Activated naive CD4-positive, alpha-beta T cell treated with anti-CD3 and anti-CD28 coated beads for 36 hours (primary cell): Measurements from ENCODE around the gene COX8A. TPM values are rescaled to one million over a fixed set of nuclear protein-coding genes. Genes with fewer than 3 reads are reported as not detected.

Experiments
- CTCF ChIA-PET: fragments of 350-600 bp; sonication (Branson Sonifier 250); formaldehyde crosslinking; loops from one replicate; lab custom pipeline; 2021; ENCODE audit warnings: antibody characterized with exemption; lab: Charles Lee
- DNase-seq: peaks from one replicate; pipeline ENCODE4 v3.0.0-alpha.2; 2020
- H3K27ac Mint-ChIP-seq: one replicate; pipeline ENCODE4 v1.8.0; 2021; ENCODE audit warnings: mild to moderate bottlenecking, mixed read lengths
- H3K27me3 Mint-ChIP-seq: one replicate; pipeline ENCODE4 v1.8.0; 2021; ENCODE audit warnings: low read depth, mixed read lengths
- H3K36me3 Mint-ChIP-seq: one replicate; pipeline ENCODE4 v1.8.0; 2021; ENCODE audit warnings: low read depth, mixed read lengths
- H3K4me1 Mint-ChIP-seq: one replicate; pipeline ENCODE4 v1.8.0; 2021; ENCODE audit warnings: low read depth, mixed read lengths
- H3K4me3 Mint-ChIP-seq: one replicate; pipeline ENCODE4 v1.8.0; 2021; ENCODE audit warnings: mild to moderate bottlenecking, moderate library complexity, mixed read lengths
- H3K9me3 Mint-ChIP-seq: one replicate; pipeline ENCODE4 v1.8.0; 2021; ENCODE audit warnings: mixed read lengths
- intact Hi-C: fragments of 100-400 bp; cut with micrococcal nuclease; formaldehyde crosslinking; loops from one replicate; pipeline ENCODE4 v1.15.1; 2023
- total RNA-seq, 2 experiments: library from RNA; stranded (reverse); gene quantifications; one replicate each; pipeline ENCODE4 v1.2.3, GENCODE V29; 2021

COX8A gene
- total RNA-seq, 2 experiments from 2014 or later: 669 to 675 TPM

GRCh38 chr11:64007629-64008282, 33.3 kb downstream of the COX8A start:
- CTCF ChIA-PET: no interaction called here
- Mint-ChIP-seq H3K27ac (no peak overlapping the region), H3K36me3 (peaks cover 4% of the 10 kb centered on the region), H3K27me3 (peaks cover 30% of the 10 kb centered on the region), H3K4me3 (no peak overlapping the region), H3K9me3 (peaks cover 9% of the 10 kb centered on the region), H3K4me1 (peaks cover 13% of the 10 kb centered on the region)
- no peak for DNase-seq
- intact Hi-C loops: no loop called here

GRCh38 chr11:64008283-64008913, 34.0 kb downstream of the COX8A start:
- H3K27ac Mint-ChIP-seq: no peak overlapping the region
- intact Hi-C loops: no loop called here
- DNase-seq: no peak
- peaks cover 9% of the 10 kb centered on the region for H3K9me3 Mint-ChIP-seq
- no peak overlapping the region for H3K4me3 Mint-ChIP-seq
- H3K4me1 Mint-ChIP-seq: peaks cover 13% of the 10 kb centered on the region
- peaks cover 30% of the 10 kb centered on the region for H3K27me3 Mint-ChIP-seq
- H3K36me3 Mint-ChIP-seq: peaks cover 4% of the 10 kb centered on the region
- CTCF ChIA-PET: interaction anchor here (0.8 kb wide), 1 partner anchor 8 kb away, joined by 3 read pairs; no protein-coding TSS in a partner anchor

- peaks cover 13% of the 10 kb centered on the region for H3K4me1 Mint-ChIP-seq
These were observed 34.7 kb downstream of the COX8A start for GRCh38 chr11:64008914-64009633.

GRCh38 chr11:64009710-64010109, 35.3 kb downstream of the COX8A start:
- Mint-ChIP-seq H3K27me3 (peaks cover 29% of the 10 kb centered on the region), H3K36me3 (peaks cover 4% of the 10 kb centered on the region), H3K9me3 (peaks cover 9% of the 10 kb centered on the region), H3K4me3 (no peak overlapping the region), H3K4me1 (peaks cover 13% of the 10 kb centered on the region), H3K27ac (no peak overlapping the region)
- DNase-seq: no peak
- CTCF ChIA-PET: no interaction called here
- intact Hi-C loops: no loop called here

More at GRCh38 chr11:64008914-64009633, 34.7 kb downstream of the COX8A start:
- H3K27ac Mint-ChIP-seq: no peak overlapping the region
- no peak for DNase-seq
- intact Hi-C loops: no loop called here
- H3K9me3 Mint-ChIP-seq: peaks cover 9% of the 10 kb centered on the region
- H3K4me3 Mint-ChIP-seq: no peak overlapping the region
- H3K36me3 Mint-ChIP-seq: peaks cover 4% of the 10 kb centered on the region
- CTCF ChIA-PET: interaction anchor here (0.8 kb wide), 1 partner anchor 9 kb away, joined by 3 read pairs; no protein-coding TSS in a partner anchor
- peaks cover 30% of the 10 kb centered on the region for H3K27me3 Mint-ChIP-seq

GRCh38 chr11:64010783-64011182, 36.4 kb downstream of the COX8A start:
- CTCF ChIA-PET: no interaction called here
- H3K4me1 Mint-ChIP-seq: peaks cover 13% of the 10 kb centered on the region
- peaks cover 27% of the 10 kb centered on the region for H3K27me3 Mint-ChIP-seq
- H3K9me3 Mint-ChIP-seq: peaks cover 9% of the 10 kb centered on the region
- DNase-seq: no peak
- H3K27ac Mint-ChIP-seq: no peak overlapping the region
- H3K36me3 Mint-ChIP-seq: peaks cover 4% of the 10 kb centered on the region
- intact Hi-C loops: no loop called here
- no peak overlapping the region for H3K4me3 Mint-ChIP-seq

- H3K36me3 Mint-ChIP-seq: peaks cover 4% of the 10 kb centered on the region
- no peak for DNase-seq
- H3K27ac Mint-ChIP-seq: no peak overlapping the region
- H3K9me3 Mint-ChIP-seq: peaks cover 9% of the 10 kb centered on the region
- CTCF ChIA-PET: no interaction called here
- no peak overlapping the region for H3K4me3 Mint-ChIP-seq
- intact Hi-C loops: no loop called here
- H3K4me1 Mint-ChIP-seq: peaks cover 13% of the 10 kb centered on the region
- peaks cover 23% of the 10 kb centered on the region for H3K27me3 Mint-ChIP-seq
These were observed 37.0 kb downstream of the COX8A start for GRCh38 chr11:64011371-64011770.

- Mint-ChIP-seq H3K4me3 (no peak overlapping the region), H3K9me3 (peaks cover 9% of the 10 kb centered on the region), H3K27ac (no peak overlapping the region), H3K36me3 (peaks cover 4% of the 10 kb centered on the region), H3K27me3 (peaks cover 5% of the 10 kb centered on the region), H3K4me1 (no peaks in the 10 kb centered on the region)
- intact Hi-C loops: no loop called here
- CTCF ChIA-PET: no interaction called here
- no peak for DNase-seq
These were observed 38.9 kb downstream of the COX8A start for GRCh38 chr11:64013141-64013896.

- H3K9me3 Mint-ChIP-seq: peaks cover 9% of the 10 kb centered on the region
- intact Hi-C loops: loop anchor here (2.0 kb wide), 1 partner anchor 26 kb away; no protein-coding TSS in a partner anchor
- CTCF ChIA-PET: no interaction called here
These were observed 39.9 kb downstream of the COX8A start for GRCh38 chr11:64014356-64014755.

GRCh38 chr11:64015510-64015909, 41.1 kb downstream of the COX8A start:
- CTCF ChIA-PET: interaction anchor here (1.4 kb wide), 1 partner anchor 15 kb away, joined by 5 read pairs; no protein-coding TSS in a partner anchor
- intact Hi-C loops: loop anchor here (2.0 kb wide), 1 partner anchor 27 kb away; no protein-coding TSS in a partner anchor
- peaks cover 4% of the 10 kb centered on the region for H3K9me3 Mint-ChIP-seq
- no peaks in the 10 kb centered on the region for H3K27me3 Mint-ChIP-seq
- H3K4me3 Mint-ChIP-seq: no peak overlapping the region
- H3K36me3 Mint-ChIP-seq: peaks cover 4% of the 10 kb centered on the region
- no peak overlapping the region for H3K27ac Mint-ChIP-seq
- H3K4me1 Mint-ChIP-seq: no peaks in the 10 kb centered on the region
- no peak for DNase-seq

More at GRCh38 chr11:64014356-64014755, 39.9 kb downstream of the COX8A start:
- Mint-ChIP-seq H3K27ac (no peak overlapping the region), H3K4me3 (no peak overlapping the region), H3K36me3 (peaks cover 4% of the 10 kb centered on the region), H3K4me1 (no peaks in the 10 kb centered on the region), H3K27me3 (no peaks in the 10 kb centered on the region)
- DNase-seq: no peak

- Mint-ChIP-seq H3K4me3 (no peak overlapping the region), H3K9me3 (no peaks in the 10 kb centered on the region), H3K27ac (no peak overlapping the region), H3K36me3 (no peaks in the 10 kb centered on the region), H3K27me3 (no peaks in the 10 kb centered on the region), H3K4me1 (no peaks in the 10 kb centered on the region)
- intact Hi-C loops: loop anchor here (2.0 kb wide), 1 partner anchor 27 kb away; no protein-coding TSS in a partner anchor
- CTCF ChIA-PET: interaction anchor here (1.4 kb wide), 1 partner anchor 15 kb away, joined by 5 read pairs; no protein-coding TSS in a partner anchor
- DNase-seq: no peak
These were observed 41.8 kb downstream of the COX8A start for GRCh38 chr11:64015935-64016845.

- no peaks in the 10 kb centered on the region for H3K9me3 Mint-ChIP-seq
- H3K36me3 Mint-ChIP-seq: no peaks in the 10 kb centered on the region
- no peak overlapping the region for H3K27ac Mint-ChIP-seq
- CTCF ChIA-PET: no interaction called here
- no peak overlapping the region for H3K4me3 Mint-ChIP-seq
- H3K27me3 Mint-ChIP-seq: no peaks in the 10 kb centered on the region
- no peak for DNase-seq
- intact Hi-C loops: no loop called here
- no peaks in the 10 kb centered on the region for H3K4me1 Mint-ChIP-seq
These were observed 43.5 kb downstream of the COX8A start for GRCh38 chr11:64017945-64018224.
